NCI-H2029 (cell line): ENCODE results near the gene RANBP10.

Source experiments
- DNase-seq: peaks from one replicate; lab custom pipeline; 2025; lab: John Stamatoyannopoulos, UW

The RANBP10 gene

GRCh38 chr16:67825906-67826305, 19.5 kb upstream of the RANBP10 start:
- no peak for DNase-seq

GRCh38 chr16:67825119-67825518, 18.8 kb upstream of the RANBP10 start:
- DNase-seq: no peak

GRCh38 chr16:67822511-67822910, 16.2 kb upstream of the RANBP10 start:
- DNase-seq: no peak

DNA sequence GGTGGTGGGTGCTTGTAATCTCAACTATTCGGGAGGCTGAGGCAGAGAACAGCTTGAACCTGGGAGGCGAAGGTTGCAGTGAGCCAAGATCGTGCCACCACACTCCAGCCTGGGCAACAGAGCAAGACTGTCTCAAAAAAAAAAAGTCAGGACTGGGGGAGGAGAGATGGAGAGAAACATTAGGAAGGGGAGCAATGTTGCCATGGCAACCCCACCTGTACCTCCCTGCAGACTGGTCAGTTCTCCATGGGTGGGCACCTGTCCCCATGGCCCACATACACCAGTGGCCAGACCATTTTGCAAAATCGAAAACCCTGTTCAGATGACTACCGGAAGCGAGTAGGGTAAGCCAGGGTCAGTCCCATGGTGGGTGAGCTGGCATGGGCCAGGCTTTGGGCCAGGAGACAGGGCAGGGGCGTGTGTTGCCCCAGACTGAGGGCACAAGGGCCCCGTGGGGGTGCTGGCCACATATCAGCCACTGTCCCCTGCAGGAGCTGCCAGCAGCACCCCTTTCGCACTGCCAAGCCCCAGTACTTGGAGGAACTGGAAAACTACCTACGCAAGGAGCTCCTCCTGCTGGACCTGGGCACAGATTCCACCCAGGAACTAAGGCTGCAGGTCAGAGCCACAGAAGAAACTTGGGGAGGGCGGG, 14.4 kb upstream of the RANBP10 start:
- DNase-seq: no peak

DNA sequence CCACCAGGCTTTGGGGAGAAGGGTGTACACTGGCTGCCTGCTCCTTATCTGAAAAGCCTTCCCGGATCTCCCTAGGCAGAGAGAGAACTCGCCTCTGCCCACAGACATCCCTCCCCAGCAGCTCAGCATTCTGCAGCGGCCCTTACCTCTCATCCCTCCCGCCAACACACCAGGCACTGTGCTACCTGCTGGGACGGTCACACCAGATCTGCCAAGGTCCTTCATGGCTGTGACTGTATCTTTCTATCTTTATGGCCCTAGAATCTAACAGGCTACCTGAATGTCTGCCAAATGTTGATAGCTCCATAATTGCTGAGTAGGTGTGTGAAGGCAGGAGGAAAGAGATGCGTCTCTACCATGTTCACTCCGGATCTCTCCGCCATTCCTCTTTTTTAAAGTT, 8.2 kb upstream of the RANBP10 start:
- DNase-seq: no peak

DNA sequence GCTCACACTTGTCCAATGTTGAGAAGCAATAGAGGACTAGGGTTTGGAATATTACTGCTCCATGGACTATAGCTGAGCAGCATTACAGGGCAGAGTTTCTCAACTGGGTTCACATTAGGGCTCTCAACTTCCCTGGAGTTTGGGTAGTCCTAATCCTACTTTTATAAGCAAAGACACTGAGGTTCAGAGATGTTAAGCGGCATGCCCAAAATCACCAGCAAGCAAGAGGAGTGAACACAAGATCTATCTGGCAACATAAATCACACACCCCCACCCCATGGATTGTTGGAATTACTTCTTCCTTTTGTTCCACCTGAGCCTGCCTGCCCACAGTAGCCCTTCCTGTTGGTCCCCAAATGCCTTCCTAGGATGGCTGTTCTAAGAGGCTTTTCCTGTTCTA, 5.5 kb upstream of the RANBP10 start:
- no peak for DNase-seq

DNA sequence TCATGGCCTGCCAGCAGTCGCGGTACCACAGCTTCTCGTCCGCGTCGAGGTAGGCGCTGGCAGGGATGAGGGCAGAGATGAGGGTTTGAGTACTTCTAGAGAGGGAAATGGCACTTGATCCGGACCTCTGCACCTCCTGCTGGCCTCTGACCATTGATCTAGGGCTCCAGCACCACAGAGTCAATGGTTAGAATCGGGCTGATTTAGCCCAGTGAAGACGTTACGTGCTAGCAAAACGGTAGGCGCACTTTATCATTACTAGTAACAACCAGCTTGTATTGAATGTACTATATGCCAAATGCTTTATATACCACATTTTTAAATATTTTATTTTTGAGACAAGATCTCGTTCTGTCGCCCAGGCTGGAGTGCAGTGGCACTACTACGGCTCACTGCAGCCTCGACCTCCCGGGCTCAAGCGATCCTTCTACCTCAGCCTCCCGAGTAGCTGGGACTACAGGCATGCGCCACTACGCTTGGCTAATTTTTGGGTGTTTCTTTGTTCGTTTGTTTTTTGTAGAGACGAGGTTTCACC, 855 bp upstream of the RANBP10 start:
- no peak for DNase-seq

- DNase-seq: no peak
These were observed 487 bp downstream of the RANBP10 start for GRCh38 chr16:67805718-67806427.

DNA sequence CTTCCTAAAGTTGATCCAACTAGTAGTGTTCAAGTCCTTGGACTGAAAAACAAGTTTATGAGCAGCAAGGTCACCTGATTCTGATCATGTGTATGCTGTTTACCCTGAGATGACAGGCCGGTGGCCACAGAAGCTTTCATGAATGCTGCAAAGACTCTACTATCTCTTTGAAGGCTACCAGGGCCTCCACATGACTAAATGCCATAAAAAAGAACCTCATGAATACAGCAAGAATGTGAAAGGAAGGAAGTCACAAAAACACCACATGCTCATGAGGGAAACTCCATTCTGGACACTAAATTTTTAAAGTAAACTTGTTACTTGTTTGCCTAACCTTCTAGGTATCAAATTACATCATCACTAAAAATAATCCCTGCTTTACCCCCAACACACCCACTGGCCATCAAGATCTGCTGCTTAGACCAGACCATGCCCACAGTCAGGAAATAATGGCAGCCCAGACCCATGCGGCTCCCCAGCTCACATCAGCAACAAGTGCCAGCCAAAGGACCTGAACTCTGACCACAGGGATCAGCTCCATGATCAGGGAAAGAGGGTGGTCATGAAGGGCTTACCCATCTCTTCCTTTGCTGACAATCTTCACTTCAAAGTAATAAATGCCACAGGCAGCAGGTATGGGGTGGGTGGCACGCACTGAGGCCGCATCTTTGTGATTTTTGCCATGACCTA, 1.4 kb downstream of the RANBP10 start:
- DNase-seq: no peak

GRCh38 chr16:67803894-67804293, 2.5 kb downstream of the RANBP10 start:
- no peak for DNase-seq

GRCh38 chr16:67801883-67802282, 4.5 kb downstream of the RANBP10 start:
- no peak for DNase-seq

- DNase-seq: no peak
These were observed 5.1 kb downstream of the RANBP10 start for GRCh38 chr16:67801241-67801640.

GRCh38 chr16:67800338-67800926, 5.9 kb downstream of the RANBP10 start:
- no peak for DNase-seq

- DNase-seq: no peak
These were observed 10.2 kb downstream of the RANBP10 start for GRCh38 chr16:67796099-67796718.

GRCh38 chr16:67790071-67790470, 16.3 kb downstream of the RANBP10 start:
- no peak for DNase-seq

GRCh38 chr16:67786491-67786890, 19.9 kb downstream of the RANBP10 start:
- no peak for DNase-seq

DNA sequence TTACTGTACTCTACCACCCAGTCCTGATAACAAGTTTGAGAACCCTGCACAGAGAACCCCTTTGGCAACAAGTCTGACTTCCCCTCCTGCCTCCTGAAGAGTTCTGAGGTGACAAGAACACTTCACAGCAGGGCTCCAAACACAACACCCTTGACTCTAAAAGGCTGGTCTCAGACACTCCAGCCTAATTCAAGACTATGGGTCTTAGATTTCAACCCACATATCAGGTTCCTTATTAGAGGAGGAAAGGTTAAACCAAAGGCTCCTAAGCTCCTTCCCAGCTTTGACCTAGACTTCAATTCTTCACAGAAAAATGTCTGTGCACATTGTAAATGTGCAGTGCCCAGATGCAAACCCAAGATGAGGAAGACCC, 23.0 kb downstream of the RANBP10 start:
- no peak for DNase-seq

DNA sequence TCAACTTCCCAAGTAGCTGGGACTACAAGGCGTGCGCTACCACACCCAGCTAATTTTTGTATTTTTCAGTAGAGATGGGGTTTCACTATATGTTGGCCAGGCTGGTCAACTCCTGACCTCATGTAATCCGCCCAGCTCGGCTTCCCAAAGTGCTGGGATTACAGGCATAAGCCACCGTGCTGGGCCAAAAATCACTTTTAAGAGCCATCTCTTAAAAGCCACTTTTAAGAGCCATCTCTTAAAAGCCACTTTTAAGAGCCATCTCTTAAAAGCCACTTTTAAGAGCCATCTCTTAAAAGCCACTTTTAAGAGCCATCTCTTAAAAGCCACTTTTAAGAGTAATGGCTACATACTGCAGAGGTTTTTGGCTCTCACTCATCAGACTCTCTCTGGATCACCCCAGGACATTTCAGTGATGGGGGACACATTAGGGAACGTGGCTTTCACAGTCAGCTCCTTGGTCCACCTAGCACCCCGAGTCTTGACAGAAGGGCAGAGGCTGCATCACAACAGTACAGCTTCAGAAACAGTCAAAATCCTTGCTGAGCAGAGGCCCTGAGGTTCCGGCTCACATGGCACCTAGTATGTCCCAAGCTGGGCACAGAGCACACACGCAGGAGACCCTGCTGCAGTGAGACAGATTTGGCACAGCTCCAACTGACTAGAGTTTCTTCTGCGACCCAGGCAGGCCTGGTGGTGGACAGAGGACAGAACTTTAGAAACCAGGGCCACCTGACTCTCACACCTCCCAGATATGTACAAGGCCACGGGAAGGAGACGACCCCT, 23.6 kb downstream of the RANBP10 start:
- no peak for DNase-seq

- no peak for DNase-seq
These were observed 24.8 kb downstream of the RANBP10 start for GRCh38 chr16:67781565-67781921.

DNA sequence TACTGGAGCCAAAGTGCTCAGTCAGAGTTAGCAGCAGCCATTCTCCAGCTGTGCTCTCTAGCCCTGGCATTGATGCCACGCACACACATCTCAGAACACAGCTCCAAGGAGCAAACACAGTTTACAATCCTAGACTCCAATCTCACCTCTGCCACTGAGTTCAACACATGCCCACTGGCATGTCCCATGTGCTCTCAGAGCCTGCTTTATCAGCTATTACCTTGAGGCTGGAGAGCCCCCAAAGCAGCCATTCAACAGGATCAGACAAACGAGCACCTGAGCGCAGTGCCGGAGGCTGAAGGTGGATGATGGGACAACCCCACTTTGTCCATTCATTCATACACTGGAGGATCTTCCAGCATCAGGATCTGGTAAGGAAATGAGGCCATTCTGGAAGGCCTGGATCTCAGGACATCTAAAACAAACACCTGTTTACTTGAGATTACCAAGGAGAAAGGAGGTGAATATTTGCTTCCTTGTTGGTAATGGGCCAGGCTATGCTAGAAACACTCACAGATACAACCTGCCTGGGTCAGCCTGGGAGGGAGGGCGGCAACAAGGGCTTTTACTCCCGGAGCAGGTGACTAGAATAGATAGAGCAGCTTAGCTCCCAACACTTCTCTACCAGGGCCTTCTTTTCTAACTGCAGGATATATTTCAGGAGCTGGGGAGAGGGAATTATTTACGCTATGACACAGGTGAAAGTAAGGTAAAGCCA, 25.4 kb downstream of the RANBP10 start:
- no peak for DNase-seq
